Panc1 (cell line): ENCODE results near the gene MPRIP. TPM values are rescaled to one million over a fixed set of nuclear protein-coding genes. Genes with fewer than 3 reads are reported as not detected.

Experiments used
- ATAC-seq: fragments of 200-7000 bp; cut with Tn5 transposase; 2 replicates; pipeline ENCODE4 v1.9.1; 2020; ENCODE audit warnings: mild to moderate bottlenecking, moderate library complexity
- BruUV-seq: library from RNA; stranded (reverse); fragments of 400-500 nt; replicated peaks from 2 replicates; lab custom pipeline; 2021; lab: Mats Ljungman, UMichigan
- CTCF ChIA-PET: fragments of 300-600 bp; sonication (Branson Sonifier 250); formaldehyde crosslinking; loops from one replicate; lab custom pipeline; 2022; ENCODE audit warnings: antibody characterized with exemption; lab: Charles Lee
- POLR2A ChIA-PET: fragments of 300-600 bp; sonication (Branson Sonifier 250); formaldehyde crosslinking; loops from one replicate; lab custom pipeline; 2022; ENCODE audit warnings: antibody characterized with exemption; lab: Charles Lee
- DNase-seq: peaks from one replicate; pipeline ENCODE4 v3.0.0-alpha.2; 2010; ENCODE audit warnings: low read depth, low spot score
- H3K27ac ChIP-seq: 2 replicates; pipeline ENCODE4 v1.5.1; 2011; ENCODE audit warnings: mild to moderate bottlenecking, low read length, inconsistent platforms
- H3K27me3 ChIP-seq: fragments of 200-500 bp; sonication (Bioruptor generic); 2 replicates; pipeline ENCODE4 v1.6.0; 2014; ENCODE audit warnings: low read length, inconsistent platforms; ENCODE audit not compliant: control insufficient read depth, insufficient read depth
- H3K36me3 ChIP-seq: fragments of 200-500 bp; sonication (Bioruptor generic); 2 replicates; pipeline ENCODE4 v1.5.1; 2014; ENCODE audit warnings: inconsistent platforms, mild to moderate bottlenecking, low read length, moderate library complexity; ENCODE audit not compliant: control insufficient read depth, insufficient read depth
- H3K4me1 ChIP-seq: 2 replicates; pipeline ENCODE4 v1.5.1; 2011; ENCODE audit warnings: inconsistent platforms, mild to moderate bottlenecking, low read length, moderate library complexity; ENCODE audit not compliant: control insufficient read depth, insufficient read depth
- H3K4me3 ChIP-seq, 2 experiments: 2 replicates each; pipeline ENCODE4 v1.5.1; 2011 to 2012; ENCODE audit warnings: low read depth in 2 of 2, low read length in 2 of 2, mild to moderate bottlenecking in 2 of 2, inconsistent platforms in 1 of 2, moderate library complexity in 1 of 2
- H3K9me3 ChIP-seq: fragments of 200-500 bp; sonication (Bioruptor generic); 2 replicates; pipeline ENCODE4 v1.5.1; 2014; ENCODE audit warnings: low read depth, mild to moderate bottlenecking, inconsistent platforms, low read length, moderate library complexity; ENCODE audit not compliant: control insufficient read depth, insufficient read depth
- CTCF ChIP-seq: fragments of 450-650 bp; IDR thresholded peaks from 2 replicates; pipeline ENCODE4 v1.5.1; 2017; ENCODE audit warnings: mild to moderate bottlenecking
- POLR2AphosphoS5 ChIP-seq: IDR thresholded peaks from 2 replicates; pipeline ENCODE4 v1.6.1; 2012; ENCODE audit warnings: mild to moderate bottlenecking, low read depth, low read length, moderate library complexity
- SIN3A ChIP-seq: IDR thresholded peaks from 2 replicates; pipeline ENCODE4 v1.6.1; 2012; ENCODE audit warnings: low read depth, mild to moderate bottlenecking, low read length, moderate library complexity, borderline replicate concordance; ENCODE audit not compliant: insufficient read depth
- TCF7L2 ChIP-seq: IDR thresholded peaks from 2 replicates; pipeline ENCODE4 v1.6.1; 2011; ENCODE audit warnings: mild to moderate bottlenecking, low read depth, low read length, inconsistent platforms
- in situ Hi-C: cut with HindIII; loops from 2 replicates; pipeline ENCODE4 v1.10.0; 2016; ENCODE audit warnings: low sequenced_read_pairs, low pct_unique_long_range_greater_than_20kb
- intact Hi-C: fragments of 100-400 bp; cut with micrococcal nuclease; formaldehyde crosslinking; loops from one replicate; pipeline ENCODE4 v1.10.0; 2022; ENCODE audit not compliant: unreplicated experiment
- total RNA-seq: library from RNA; stranded (reverse); gene quantifications from one replicate; pipeline ENCODE4 v1.2.1, GENCODE V29; 2021; ENCODE audit not compliant: unreplicated experiment
- TF ChIP-seq, protein P1 (sequence below), 2 experiments: IDR thresholded peaks; 2 replicates each; pipeline ENCODE4 v1.6.1; 2011 to 2012; ENCODE audit warnings: low read depth in 2 of 2, control low read depth in 1 of 2, low read length in 1 of 2, mild to moderate bottlenecking in 1 of 2, moderate library complexity in 1 of 2; ENCODE audit not compliant: insufficient read depth in 1 of 2

Gene MPRIP
- total RNA-seq, 1 experiment from 2014 or later = 155 TPM

DNA sequence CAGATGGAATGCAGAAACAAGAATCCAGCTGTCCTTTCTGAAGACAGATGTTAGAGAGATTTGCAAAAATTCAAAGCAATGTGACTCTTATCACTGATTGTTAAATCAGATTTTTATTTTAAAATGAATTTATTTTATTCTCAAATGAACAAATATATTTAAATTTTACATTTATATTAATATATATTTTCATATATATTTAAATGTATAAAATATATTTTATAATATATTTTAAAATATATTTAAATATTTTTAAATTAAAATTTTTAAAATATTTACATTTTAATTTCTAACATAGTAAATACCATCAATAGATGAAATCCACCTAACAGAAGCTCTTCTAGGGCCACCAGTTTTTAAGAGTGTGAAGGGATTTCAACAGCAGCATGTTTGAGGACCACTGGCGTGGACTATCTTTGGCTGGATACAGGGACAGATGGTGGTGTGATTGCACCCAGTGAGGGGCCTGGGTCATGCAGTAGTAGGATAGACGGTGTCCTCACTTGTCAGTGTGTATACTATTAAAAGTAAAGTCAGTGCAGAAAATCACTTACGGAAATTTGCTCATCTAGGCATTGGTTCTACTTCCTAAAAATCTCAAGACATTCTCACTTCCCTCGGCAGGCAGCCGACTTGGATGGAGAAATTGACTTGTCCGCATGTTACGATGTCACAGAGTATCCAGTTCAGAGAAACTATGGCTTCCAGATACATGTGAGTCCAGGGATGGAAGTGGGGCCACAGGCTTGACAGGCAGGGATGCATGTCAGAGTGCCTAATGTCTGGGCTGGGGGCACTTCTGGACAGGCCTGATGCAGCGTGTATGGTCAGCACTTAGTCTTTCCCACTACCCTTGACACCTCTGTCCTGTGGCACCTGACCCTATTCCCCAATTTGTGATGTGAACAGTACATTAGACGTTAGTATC, 107.5 kb downstream of the MPRIP start:
- intact Hi-C loops = loop anchor here (10.0 kb wide), 1 partner anchor 145 kb away; no protein-coding TSS in a partner anchor
- H3K36me3 ChIP-seq = no peaks in the 10 kb centered on the region; the same call in 1 of the 2 replicates

DNA sequence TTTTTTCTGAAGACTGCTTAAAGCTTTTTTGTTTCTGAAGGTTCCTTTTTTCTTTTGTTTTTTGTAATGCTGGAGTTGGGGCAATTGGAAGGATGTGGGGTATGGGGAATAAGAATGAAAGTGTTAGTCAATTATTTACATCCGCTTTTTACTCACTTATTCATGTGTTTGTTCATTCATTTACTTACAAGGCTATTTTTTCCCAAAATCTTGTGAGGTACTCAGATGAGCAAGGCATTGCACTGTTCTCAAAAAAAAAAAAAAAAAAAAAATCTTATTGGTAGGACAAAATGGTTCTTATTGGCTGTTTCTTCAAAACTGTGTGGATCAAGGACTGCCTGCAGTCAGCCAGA, 108.2 kb downstream of the MPRIP start:
- Histone ChIP-seq H3K27ac (no peak overlapping the region), H3K9me3 (no peaks in the 10 kb centered on the region), H3K4me3 (no peak overlapping the region), H3K4me1 (peaks cover 6% of the 10 kb centered on the region; the same call in 1 of the 2 replicates), H3K36me3 (no peaks in the 10 kb centered on the region; the same call in 1 of the 2 replicates), H3K27me3 (no peaks in the 10 kb centered on the region)
- DNase-seq (no peak), ATAC-seq (no peak)
- in situ Hi-C loops (no loop called here), intact Hi-C loops (no loop called here)
- CTCF ChIA-PET = no interaction called here
- no peak for TF ChIP-seq SIN3A
- no TSS peak for BruUV-seq
- POLR2A ChIA-PET = no interaction called here

More for the DNA sequence above, 107.5 kb downstream of the MPRIP start:
- POLR2A ChIA-PET = no interaction called here
- Histone ChIP-seq H3K27ac (no peak overlapping the region), H3K4me1 (peaks cover 6% of the 10 kb centered on the region; the same call in 1 of the 2 replicates), H3K9me3 (no peaks in the 10 kb centered on the region), H3K27me3 (no peaks in the 10 kb centered on the region), H3K4me3 (no peak overlapping the region)
- CTCF ChIA-PET = no interaction called here
- no peak for TF ChIP-seq TCF7L2
- no TSS peak for BruUV-seq
- in situ Hi-C loops = no loop called here
- no peak for DNase-seq
- ATAC-seq = no peak

GRCh38 chr17:17151055-17151454, 108.8 kb downstream of the MPRIP start:
- Histone ChIP-seq H3K36me3 (no peaks in the 10 kb centered on the region; the same call in 1 of the 2 replicates), H3K27me3 (no peaks in the 10 kb centered on the region), H3K9me3 (no peaks in the 10 kb centered on the region), H3K4me3 (no peak overlapping the region), H3K27ac (no peak overlapping the region; the same call in 1 of the 2 replicates), H3K4me1 (peaks cover 6% of the 10 kb centered on the region; the same call in 1 of the 2 replicates)
- ChIA-PET CTCF (no interaction called here), POLR2A (no interaction called here)
- no TSS peak for BruUV-seq
- DNase-seq (no peak), ATAC-seq (no peak; the same call in 1 of the 2 replicates)
- intact Hi-C loops (no loop called here), in situ Hi-C loops (no loop called here)
- no peak for TF ChIP-seq CTCF
- TF ChIP-seq TCF7L2 = no peak
- TF ChIP-seq, protein P1, sequence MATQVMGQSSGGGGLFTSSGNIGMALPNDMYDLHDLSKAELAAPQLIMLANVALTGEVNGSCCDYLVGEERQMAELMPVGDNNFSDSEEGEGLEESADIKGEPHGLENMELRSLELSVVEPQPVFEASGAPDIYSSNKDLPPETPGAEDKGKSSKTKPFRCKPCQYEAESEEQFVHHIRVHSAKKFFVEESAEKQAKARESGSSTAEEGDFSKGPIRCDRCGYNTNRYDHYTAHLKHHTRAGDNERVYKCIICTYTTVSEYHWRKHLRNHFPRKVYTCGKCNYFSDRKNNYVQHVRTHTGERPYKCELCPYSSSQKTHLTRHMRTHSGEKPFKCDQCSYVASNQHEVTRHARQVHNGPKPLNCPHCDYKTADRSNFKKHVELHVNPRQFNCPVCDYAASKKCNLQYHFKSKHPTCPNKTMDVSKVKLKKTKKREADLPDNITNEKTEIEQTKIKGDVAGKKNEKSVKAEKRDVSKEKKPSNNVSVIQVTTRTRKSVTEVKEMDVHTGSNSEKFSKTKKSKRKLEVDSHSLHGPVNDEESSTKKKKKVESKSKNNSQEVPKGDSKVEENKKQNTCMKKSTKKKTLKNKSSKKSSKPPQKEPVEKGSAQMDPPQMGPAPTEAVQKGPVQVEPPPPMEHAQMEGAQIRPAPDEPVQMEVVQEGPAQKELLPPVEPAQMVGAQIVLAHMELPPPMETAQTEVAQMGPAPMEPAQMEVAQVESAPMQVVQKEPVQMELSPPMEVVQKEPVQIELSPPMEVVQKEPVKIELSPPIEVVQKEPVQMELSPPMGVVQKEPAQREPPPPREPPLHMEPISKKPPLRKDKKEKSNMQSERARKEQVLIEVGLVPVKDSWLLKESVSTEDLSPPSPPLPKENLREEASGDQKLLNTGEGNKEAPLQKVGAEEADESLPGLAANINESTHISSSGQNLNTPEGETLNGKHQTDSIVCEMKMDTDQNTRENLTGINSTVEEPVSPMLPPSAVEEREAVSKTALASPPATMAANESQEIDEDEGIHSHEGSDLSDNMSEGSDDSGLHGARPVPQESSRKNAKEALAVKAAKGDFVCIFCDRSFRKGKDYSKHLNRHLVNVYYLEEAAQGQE (IDR thresholded peaks at IDR 0.05; ENCODE audit: insufficient read depth in 1 of 2, low read depth in 2 of 2, low read length in 1 of 2) = no peak
- TF ChIP-seq SIN3A = no peak
- TF ChIP-seq POLR2AphosphoS5 = no peak
